Activated B cell treated with CpG ODN at 0.5 μM for 24 hours (primary cell): ENCODE measurements around the gene B4GALT4. TPM values are rescaled to one million over a fixed set of nuclear protein-coding genes. Genes with fewer than 3 reads are reported as not detected.

Source experiments
- ATAC-seq: fragments of 200-7000 bp; cut with Tn5 transposase; one replicate; pipeline ENCODE4 v1.10.0; 2021; ENCODE audit warnings: low read depth, mild to moderate bottlenecking, moderate library complexity
- CTCF ChIA-PET: fragments of 350-600 bp; sonication (Branson Sonifier 250); formaldehyde crosslinking; loops from one replicate; lab custom pipeline; 2021; ENCODE audit warnings: antibody characterized with exemption; lab: Charles Lee
- POLR2A ChIA-PET: fragments of 350-600 bp; sonication (Branson Sonifier 250); formaldehyde crosslinking; loops from one replicate; lab custom pipeline; 2021; ENCODE audit warnings: antibody characterized with exemption; lab: Charles Lee
- DNase-seq: peaks from one replicate; pipeline ENCODE4 v3.0.0; 2022
- H3K27ac Mint-ChIP-seq: one replicate; pipeline ENCODE4 v1.8.0; 2020; ENCODE audit warnings: mixed read lengths
- H3K27me3 Mint-ChIP-seq: one replicate; pipeline ENCODE4 v1.8.0; 2021; ENCODE audit warnings: mixed read lengths
- H3K36me3 Mint-ChIP-seq: one replicate; pipeline ENCODE4 v1.8.0; 2021; ENCODE audit warnings: low read depth, mixed read lengths
- H3K4me1 Mint-ChIP-seq: one replicate; pipeline ENCODE4 v1.8.0; 2021; ENCODE audit warnings: mixed read lengths
- H3K4me3 Mint-ChIP-seq: one replicate; pipeline ENCODE4 v1.8.0; 2020; ENCODE audit warnings: mild to moderate bottlenecking, mixed read lengths
- H3K9me3 Mint-ChIP-seq: one replicate; pipeline ENCODE4 v1.8.0; 2020; ENCODE audit warnings: mixed read lengths
- CTCF ChIP-seq: fragments of 200-600 bp; IDR thresholded peaks from one replicate; pipeline ENCODE4 v1.8.0; 2022; ENCODE audit warnings: antibody characterized with exemption, mild to moderate bottlenecking
- intact Hi-C: fragments of 100-400 bp; cut with micrococcal nuclease; formaldehyde crosslinking; loops from one replicate; pipeline ENCODE4 v1.15.1; 2024
- total RNA-seq: library from RNA; stranded (reverse); gene quantifications from 2 replicates; pipeline ENCODE4 v1.2.3, GENCODE V29; 2022

The B4GALT4 gene
- total RNA-seq, 1 donor from 2014 or later = 18.0 TPM

- Mint-ChIP-seq H3K27ac (peak overlapping the region; percentile 80), H3K36me3 (peaks cover 25% of the 10 kb centered on the region), H3K4me1 (peaks cover 36% of the 10 kb centered on the region), H3K27me3 (no peaks in the 10 kb centered on the region), H3K9me3 (no peaks in the 10 kb centered on the region), H3K4me3 (peak overlapping the region; percentile 87)
- intact Hi-C loops = no loop called here
- ChIA-PET CTCF (no interaction called here), POLR2A (interaction anchor here (0.6 to 3.0 kb wide), 6 partner anchors 19 to 829 kb away, joined by 3 to 23 read pairs (median 8); partner anchors contain the start of gene TMEM39A)
- no peak for TF ChIP-seq CTCF
- no peak for DNase-seq
- no peak for ATAC-seq
Measured at GRCh38 chr3:119239206-119239820, 1.4 kb downstream of the B4GALT4 start.

DNA sequence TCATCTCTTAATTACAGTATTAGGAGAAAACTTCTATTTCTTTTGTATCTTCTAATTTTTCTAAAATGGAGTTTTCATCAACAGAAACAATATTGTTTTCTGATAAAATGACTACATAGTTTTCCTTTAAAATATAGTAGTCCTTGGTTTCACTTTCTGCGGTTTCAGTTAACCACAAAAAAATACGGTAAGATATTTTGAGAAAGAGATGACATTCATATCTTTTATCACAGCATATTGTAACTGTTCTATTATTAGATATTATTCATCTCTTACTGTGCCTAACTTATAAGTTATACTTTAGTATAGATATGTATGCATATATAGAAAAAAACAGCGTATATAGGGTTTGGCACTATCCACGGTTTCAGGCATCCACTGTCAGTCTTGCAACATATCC, 2.3 kb downstream of the B4GALT4 start:
- H3K9me3 Mint-ChIP-seq = no peaks in the 10 kb centered on the region
- ChIA-PET CTCF (no interaction called here), POLR2A (interaction anchor here (0.7 kb wide), 1 partner anchor 857 kb away, joined by 6 read pairs; no protein-coding TSS in a partner anchor)
- ATAC-seq = no peak
- no peaks in the 10 kb centered on the region for H3K27me3 Mint-ChIP-seq
- TF ChIP-seq CTCF = no peak
- H3K4me1 Mint-ChIP-seq = peaks cover 36% of the 10 kb centered on the region
- DNase-seq = no peak
- H3K4me3 Mint-ChIP-seq = no peak overlapping the region
- intact Hi-C loops = no loop called here
- H3K27ac Mint-ChIP-seq = no peak overlapping the region
- H3K36me3 Mint-ChIP-seq = peaks cover 28% of the 10 kb centered on the region

GRCh38 chr3:119237299-119237698, 3.4 kb downstream of the B4GALT4 start:
- no peak for DNase-seq
- no peak for ATAC-seq
- TF ChIP-seq CTCF = no peak
- no peak overlapping the region for H3K4me3 Mint-ChIP-seq
- peaks cover 35% of the 10 kb centered on the region for H3K36me3 Mint-ChIP-seq
- intact Hi-C loops = no loop called here
- H3K27ac Mint-ChIP-seq = no peak overlapping the region
- peaks cover 36% of the 10 kb centered on the region for H3K4me1 Mint-ChIP-seq
- no peaks in the 10 kb centered on the region for H3K27me3 Mint-ChIP-seq
- ChIA-PET POLR2A (no interaction called here), CTCF (no interaction called here)
- H3K9me3 Mint-ChIP-seq = no peaks in the 10 kb centered on the region

DNA sequence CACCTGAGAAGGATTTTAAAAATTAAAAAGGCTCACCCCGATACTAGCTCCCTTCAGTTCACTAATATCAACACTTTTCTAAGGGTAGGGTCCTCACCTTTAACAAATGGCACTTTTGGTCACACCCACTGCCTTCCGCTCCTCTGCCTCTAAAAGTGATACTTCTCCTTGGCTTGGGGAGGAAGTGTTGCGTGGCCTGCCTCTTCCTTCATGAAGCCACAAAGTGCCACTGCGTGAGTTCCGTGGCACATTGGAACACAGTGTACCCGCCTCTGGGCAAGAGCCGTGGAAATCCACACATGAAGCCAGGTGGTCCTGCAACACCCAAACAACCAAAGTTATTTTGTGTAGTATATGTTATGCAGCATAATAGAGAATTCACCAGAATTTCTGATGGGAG, 3.9 kb downstream of the B4GALT4 start:
- no peak for TF ChIP-seq CTCF
- intact Hi-C loops = no loop called here
- no peaks in the 10 kb centered on the region for H3K27me3 Mint-ChIP-seq
- no peak overlapping the region for H3K27ac Mint-ChIP-seq
- no peak overlapping the region for H3K4me3 Mint-ChIP-seq
- CTCF ChIA-PET = no interaction called here
- H3K4me1 Mint-ChIP-seq = peaks cover 36% of the 10 kb centered on the region
- no peaks in the 10 kb centered on the region for H3K9me3 Mint-ChIP-seq
- peaks cover 35% of the 10 kb centered on the region for H3K36me3 Mint-ChIP-seq
- no peak for DNase-seq
- no peak for ATAC-seq
- POLR2A ChIA-PET = no interaction called here

DNA sequence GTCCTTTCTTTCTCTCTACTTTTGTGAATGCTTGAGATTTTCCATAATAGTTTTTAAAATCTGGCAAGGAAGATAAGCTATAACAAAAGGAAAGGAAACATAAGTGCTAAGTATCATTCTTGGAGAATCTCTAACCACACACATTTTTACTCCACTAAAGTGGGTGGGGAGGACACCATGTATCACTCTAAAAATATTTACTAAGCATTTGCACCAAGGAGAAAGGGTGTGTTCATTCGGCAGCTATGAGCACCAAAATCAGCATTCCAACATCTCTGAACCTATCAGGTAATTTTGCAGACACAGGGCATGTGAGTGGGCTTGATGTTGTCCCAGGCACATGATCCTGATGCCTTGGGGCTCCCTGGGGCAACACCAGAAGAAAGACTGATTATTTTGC, 5.5 kb downstream of the B4GALT4 start:
- no peak overlapping the region for H3K27ac Mint-ChIP-seq
- ATAC-seq (no peak), DNase-seq (no peak)
- no peak for TF ChIP-seq CTCF
- no peaks in the 10 kb centered on the region for H3K9me3 Mint-ChIP-seq
- H3K27me3 Mint-ChIP-seq = no peaks in the 10 kb centered on the region
- H3K4me1 Mint-ChIP-seq = peaks cover 28% of the 10 kb centered on the region
- POLR2A ChIA-PET = no interaction called here
- intact Hi-C loops = no loop called here
- CTCF ChIA-PET = no interaction called here
- H3K36me3 Mint-ChIP-seq = peaks cover 43% of the 10 kb centered on the region
- no peak overlapping the region for H3K4me3 Mint-ChIP-seq
